Brain pericyte (primary cell): ENCODE measurements around the gene UBAC2.
"Not testable (repeated sequence)": the region's sequence is repeated elsewhere in the genome, so short reads cannot be mapped to it uniquely, and the experiment has no call there.

Experiments used
- DNase-seq: peaks from one replicate; pipeline ENCODE4 v3.0.0-alpha.2; 2012; ENCODE audit warnings: low read depth, low spot score

The UBAC2 gene

GRCh38 chr13:99214731-99215130, 14.1 kb downstream of the UBAC2 start:
- no peak for DNase-seq

GRCh38 chr13:99215184-99215830, 14.7 kb downstream of the UBAC2 start:
- no peak for DNase-seq

GRCh38 chr13:99217461-99218110, 16.9 kb downstream of the UBAC2 start:
- no peak for DNase-seq

DNA sequence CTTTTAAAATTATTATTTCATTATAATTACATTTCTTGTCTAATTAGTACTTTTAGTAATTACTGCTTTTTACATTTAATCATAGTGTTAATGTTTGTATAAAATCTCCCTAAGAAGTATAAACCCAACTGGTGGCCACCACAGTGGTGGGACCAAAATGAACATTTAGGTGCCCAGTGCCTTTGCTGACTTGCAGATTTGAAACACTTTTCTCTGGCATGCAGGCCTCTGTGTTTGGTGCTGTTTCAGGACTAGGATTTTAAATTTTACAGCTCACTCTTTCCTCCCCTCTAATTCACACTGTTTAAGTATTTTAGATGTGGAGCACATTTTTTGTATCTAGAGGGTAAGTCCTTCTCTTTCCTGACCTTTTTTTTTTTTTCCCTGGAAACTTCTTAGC, 17.5 kb downstream of the UBAC2 start:
- DNase-seq: no peak

DNA sequence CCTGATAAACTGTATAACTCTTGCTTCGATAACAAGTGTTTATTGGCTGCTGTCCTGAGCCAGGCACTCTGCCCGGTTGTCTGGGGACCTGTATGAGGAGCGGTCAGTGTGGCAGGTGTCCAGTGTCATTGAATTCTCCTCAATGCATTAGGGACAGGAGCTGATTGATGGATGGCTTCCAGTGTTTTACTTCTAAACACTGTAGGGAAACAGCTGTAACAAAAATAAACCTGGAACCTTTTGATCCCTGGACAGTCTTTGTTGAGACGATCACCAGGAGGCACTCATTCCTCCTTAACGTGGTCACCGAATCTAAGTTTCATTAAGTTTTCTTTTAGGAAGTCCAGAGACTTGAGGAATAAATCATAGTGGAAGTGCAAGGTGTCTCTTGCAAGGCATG, 17.9 kb downstream of the UBAC2 start:
- no peak for DNase-seq

DNA sequence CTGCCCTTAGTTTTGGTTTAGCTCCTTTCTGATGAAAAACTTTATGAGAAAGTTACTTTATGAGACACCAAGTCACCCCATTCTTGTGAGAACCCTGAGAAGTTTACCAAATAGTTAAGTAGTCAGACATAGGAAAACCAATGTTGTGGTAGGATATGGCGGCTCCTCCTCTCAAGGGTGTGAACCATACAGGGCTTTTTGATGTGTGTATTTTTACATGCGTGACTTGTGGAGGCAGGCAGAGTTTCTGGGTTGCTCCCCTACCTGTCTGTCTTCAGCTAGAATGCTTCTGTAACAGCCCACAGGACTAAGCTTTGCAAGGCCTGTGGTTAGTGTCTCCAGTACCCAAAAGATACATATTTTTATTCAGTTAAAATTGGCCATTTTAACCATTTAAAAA, 18.3 kb downstream of the UBAC2 start:
- DNase-seq: no peak

DNA sequence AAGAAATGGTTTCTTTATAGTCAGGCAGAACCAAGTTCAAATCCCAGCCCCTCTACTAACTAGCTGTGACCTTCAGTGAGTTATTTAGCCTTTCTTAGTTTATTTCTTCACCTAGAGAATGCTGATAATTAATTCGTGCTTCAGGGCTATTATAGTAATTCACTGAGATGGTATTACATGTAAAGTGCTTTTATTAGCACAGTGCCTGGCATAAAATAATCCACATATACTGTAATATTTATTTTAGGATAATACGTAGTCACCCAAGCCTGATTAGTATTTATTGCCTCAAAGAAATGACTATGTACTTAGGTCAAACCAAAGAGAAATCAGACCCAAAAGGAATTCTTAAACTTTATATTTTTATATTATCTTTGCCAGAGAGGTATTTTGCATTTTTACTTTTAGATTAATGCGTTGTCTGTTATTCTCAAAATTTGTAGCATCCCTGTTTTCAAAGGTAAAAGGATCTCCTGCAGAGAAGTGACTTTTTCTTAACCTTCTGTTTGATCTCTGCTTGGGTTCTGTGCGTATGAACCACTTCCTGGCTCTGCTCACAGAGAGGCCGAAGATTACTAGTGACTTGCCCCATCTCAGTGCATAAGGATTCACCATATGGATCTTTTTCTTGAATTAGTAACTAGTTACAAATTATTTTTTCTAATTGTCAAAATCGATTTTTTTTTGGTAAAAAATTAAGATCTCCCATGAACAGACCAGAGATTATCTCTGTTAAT, 19.7 kb downstream of the UBAC2 start:
- DNase-seq: no peak

GRCh38 chr13:99221567-99222239, 21.0 kb downstream of the UBAC2 start:
- DNase-seq: no peak

DNA sequence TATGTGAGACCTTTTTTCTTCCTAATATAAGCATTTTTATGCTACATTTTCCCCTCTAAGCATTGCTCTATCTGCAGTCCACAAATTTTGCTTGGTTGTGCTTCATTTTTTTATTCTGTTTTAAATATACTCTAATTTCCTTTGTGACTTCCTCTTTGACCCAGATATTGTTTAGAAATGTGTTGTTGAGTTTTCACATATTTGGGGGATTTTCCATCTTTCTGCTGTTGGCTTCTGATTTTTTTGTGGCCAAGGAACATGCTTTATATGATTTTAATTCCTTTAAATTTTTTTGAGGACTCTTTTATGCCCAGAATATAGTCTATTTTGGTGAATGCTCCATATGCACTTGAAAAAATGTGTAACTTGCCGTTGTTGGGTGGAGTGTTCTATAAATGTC, 22.9 kb downstream of the UBAC2 start:
- DNase-seq: no peak

- no peak for DNase-seq
Observed at GRCh38 chr13:99224021-99224420, 23.4 kb downstream of the UBAC2 start.

GRCh38 chr13:99225078-99225477, 24.4 kb downstream of the UBAC2 start:
- no peak for DNase-seq

DNA sequence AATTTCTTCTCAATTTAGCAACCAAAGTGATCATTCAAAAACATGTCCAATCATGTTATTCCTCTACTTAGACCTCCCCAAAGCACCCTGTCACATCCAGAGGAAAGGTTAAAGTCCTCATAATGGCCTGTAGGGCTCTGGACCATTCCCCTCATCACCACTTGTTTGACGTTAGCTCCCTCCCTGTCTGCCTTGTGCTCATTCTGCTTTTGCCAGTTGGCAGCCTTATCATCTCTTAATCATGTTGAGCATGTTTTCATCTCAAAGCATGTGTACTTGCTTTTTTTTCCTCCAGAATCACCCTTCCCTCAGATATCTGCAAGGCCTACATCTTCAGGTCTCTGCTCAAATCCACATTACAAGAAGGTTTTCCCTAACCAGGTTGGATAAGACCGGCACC, 25.9 kb downstream of the UBAC2 start:
- DNase-seq: no peak

DNA sequence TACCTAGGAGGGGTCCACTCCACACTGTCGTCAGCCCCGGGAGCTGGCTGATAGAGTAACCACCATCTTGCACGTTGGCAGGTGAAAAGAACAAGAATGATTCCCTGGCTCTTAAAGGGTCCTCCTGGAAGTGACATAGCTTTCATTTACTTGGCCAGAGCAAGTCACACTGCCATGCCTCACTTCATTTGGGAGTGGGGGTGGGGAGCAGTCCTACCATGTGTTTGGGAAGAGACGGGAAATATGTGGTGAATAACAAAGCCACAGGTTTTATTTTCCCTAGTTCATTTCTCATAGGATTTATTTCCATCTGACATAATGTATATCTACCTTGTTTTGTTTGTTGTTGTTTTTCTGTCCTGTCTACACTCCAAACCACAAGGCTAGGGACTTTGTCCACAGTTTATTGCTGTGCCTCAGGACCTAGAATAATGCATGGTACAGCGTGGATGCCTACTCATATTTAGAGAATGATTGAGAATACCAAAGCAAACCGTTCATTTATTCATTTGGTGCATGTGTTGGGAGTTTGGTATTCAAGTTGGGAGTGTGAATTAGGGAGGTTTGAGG, 26.8 kb downstream of the UBAC2 start:
- DNase-seq: no peak

GRCh38 chr13:99227909-99228688, 27.4 kb downstream of the UBAC2 start:
- DNase-seq: no peak

DNA sequence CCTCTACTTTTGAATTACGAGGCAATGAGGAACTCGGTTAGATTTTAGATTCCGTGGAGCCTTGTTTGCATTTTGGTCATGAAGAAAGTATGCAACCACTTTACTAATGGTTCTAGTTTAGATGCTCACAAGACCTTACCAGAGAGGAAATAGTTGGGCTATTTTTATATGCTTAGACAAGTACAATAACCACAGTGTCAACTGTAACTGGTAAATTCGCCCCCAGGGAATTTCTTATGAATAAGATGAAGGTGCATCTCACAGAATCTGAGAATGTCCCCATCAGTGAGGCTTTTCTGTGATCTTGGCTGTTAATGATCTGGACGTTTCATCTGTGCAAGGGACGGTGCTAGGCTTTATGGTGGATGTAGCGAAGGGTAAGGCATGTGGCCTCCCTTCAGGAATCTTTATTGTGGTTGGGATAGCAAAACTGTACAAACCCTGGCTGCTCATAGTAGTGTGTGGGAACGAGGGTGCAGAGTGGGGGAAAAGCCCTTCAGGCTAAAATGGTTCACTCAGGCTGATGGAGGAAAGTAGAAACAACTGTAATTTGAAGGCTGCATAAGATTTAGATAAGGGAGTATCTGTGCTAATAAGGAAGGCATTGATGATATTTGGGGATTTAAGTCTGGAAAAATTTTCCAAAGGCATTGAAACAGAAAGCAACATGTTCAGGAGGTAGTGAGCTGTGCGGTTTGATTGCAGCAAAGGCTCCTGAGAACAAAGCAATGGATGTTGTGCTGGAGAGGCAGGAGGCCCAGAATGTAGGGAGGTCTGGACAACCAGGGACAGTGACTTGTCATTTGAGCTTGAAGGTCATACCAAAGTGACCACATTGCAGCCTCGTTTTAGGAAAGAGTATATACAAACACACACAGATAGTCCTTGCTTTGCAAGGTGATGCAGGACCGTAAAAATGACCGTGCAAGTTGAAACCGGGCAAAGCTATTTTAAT, 28.4 kb downstream of the UBAC2 start:
- DNase-seq: no peak

- DNase-seq: not testable (repeated sequence)
Observed at GRCh38 chr13:99230588-99230987, 29.9 kb downstream of the UBAC2 start.

- DNase-seq: no peak
Observed at GRCh38 chr13:99230991-99231390, 30.3 kb downstream of the UBAC2 start.

GRCh38 chr13:99231721-99232120, 31.1 kb downstream of the UBAC2 start:
- no peak for DNase-seq

GRCh38 chr13:99237981-99238662, 37.5 kb downstream of the UBAC2 start:
- DNase-seq: no peak

DNA sequence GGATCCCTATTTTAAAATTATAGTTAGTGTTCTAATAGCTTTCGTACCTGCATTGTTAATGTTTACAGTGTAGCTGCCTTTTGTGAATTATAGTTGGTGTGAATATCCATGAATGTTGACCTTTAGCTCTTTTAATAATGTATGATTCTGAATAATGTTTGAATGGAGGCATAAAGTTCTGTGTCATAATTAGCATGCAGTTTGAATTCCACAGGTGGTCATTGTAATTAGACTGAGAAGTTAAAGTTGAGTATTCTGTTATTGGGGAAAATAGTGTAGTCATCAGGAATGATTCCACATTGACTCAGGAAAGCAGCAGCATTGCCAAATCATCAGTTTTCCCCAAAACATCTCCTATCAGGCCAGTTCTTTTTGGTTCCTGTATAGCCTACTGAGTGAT, 45.4 kb downstream of the UBAC2 start:
- no peak for DNase-seq
